HG03139 (cell line): ENCODE measurements around the gene ZCCHC8.
"Not testable (repeated sequence)": the region's sequence is repeated elsewhere in the genome, so short reads cannot be mapped to it uniquely, and the experiment has no call there.

Experiments used
- ATAC-seq: cut with Tn5 transposase; IDR thresholded peaks from one replicate; pipeline ENCODE4 v1.9.1; 2021; ENCODE audit not compliant: unreplicated experiment

ZCCHC8 gene

GRCh38 chr12:122513028-122513427, 12.3 kb upstream of the ZCCHC8 start:
- not testable (repeated sequence) for ATAC-seq

DNA sequence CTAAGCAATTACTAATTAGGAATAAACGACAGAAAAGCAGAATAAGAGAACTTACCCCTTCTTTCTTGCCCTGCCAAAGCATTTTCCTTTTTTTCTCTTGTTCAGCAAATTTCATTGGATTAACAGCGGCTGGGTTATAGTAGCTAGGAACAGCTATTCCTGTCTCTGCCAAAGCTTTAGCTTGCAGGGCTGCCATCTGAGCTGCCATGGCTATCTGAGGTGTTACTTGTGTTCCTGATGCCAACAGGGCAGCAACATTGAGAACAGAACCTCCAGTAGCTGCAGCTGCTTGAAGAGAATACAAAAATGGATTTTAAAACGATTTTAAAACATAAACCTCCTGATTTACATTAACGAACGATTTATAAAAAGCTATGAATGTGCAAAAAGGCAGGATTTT, 7.4 kb upstream of the ZCCHC8 start:
- no peak for ATAC-seq

DNA sequence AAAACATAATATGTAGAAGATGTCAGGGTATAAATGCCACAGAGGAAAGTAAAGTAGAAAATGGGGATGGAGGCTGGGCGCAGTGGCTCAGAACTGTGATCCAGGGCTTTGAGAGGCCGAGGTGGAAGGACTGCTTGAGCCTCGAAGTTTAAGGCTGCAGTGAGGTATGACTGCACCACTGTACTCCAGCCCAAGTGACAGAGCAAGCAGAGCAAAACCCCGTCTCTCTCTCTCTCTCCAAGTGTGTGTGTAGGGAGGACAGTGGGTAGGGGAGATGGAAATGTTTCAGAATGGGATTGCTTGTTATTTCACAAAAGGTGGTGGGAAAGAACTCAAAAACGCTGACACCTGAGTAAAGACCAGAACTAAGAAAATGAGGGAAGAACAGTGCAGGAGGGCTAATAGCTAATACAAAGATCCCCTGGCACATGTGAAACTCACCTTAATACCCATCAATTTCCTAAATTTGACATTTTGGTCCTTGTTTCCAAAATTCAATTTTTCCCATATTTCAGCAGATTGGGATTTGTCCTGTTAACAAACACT, 5.7 kb upstream of the ZCCHC8 start:
- no peak for ATAC-seq

GRCh38 chr12:122505419-122506051, 4.8 kb upstream of the ZCCHC8 start:
- ATAC-seq: no peak

DNA sequence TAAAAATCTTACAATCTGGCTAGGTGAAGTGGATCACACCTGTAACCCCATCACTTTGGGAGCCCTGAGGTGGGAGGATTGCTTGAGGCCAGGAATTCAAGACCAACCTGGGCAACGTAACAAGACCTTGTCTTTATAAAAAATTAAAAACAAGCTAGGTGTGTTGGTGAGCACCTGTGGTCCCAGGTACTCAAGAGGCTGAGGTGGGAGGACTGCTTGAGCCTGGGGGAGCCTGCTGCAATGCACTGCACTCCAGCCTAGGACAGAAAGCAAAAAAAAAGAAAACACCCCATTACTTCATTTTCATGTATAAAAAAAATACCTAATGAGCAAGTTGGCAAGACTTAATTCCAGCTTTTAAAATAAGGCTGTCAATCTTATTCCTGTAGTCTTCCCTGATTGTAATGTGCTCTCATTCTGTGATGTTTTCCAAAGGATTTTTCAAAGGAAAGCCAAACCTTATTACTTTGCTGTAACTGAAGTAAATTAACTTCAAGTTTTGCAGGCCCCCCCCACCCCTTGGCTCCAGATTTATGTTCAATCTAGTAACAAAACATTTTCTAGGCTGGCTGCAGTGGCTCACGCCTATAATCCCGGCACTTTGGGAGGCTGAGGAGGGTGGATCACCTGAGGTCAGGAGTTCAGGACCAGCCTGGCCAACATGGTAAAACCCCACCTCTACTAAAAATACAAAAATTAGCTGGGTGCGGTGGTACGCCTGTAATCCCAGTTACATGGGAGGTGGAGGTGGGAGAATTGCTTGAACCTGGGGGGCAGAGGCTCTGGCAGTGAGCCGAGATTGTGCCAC, 3.3 kb upstream of the ZCCHC8 start:
- no peak for ATAC-seq

DNA sequence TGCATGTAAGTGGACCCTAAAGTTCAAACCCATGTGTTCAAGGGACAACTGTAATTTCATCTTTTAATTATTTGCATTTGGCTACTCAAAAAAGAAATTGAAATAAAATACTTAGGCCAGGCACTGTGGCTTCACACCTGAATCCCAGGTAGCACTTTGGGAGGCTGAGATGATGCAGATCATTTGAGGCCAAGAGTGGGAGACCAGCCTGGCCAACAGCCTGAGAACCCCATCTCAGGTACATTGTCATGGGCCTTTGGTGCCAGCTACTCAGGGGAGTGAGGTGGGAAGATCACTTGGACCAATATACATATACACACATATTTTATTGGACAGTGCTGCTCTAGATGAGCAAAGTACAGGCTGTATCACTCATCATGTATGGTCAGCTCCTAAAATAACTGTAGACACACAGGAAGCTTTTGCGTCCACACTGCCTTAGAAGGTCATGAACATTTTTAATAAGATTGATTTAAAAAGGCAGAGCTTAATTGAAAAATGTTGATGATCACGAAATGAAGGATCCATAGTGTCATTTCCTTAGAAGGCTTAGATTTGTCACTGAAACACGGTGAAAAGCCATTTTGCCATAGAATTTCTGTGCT, 2.5 kb upstream of the ZCCHC8 start:
- no peak for ATAC-seq

DNA sequence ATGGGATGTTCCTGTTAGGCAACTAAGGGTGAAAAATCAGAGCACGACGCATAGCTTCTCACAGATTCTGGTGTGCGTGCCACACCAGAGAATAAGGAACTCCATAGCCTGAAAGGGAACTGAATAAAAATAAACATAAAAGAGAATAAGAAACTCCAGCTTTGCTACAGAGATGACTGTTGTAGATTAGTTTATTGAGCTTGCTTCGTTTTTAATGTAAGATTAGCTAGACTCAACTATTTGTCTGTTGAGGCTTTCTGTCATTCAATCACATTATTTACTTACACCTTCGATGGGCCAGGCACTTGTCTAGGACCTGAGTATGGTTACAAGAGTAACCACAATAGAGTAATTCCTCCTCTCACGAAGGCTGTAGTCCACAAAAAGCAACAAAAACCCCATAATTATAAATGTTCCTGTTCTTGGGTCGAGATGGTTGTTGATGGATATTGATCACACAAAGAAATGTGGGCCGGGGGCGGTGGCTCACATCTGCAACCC, 807 bp upstream of the ZCCHC8 start:
- ATAC-seq: no peak

DNA sequence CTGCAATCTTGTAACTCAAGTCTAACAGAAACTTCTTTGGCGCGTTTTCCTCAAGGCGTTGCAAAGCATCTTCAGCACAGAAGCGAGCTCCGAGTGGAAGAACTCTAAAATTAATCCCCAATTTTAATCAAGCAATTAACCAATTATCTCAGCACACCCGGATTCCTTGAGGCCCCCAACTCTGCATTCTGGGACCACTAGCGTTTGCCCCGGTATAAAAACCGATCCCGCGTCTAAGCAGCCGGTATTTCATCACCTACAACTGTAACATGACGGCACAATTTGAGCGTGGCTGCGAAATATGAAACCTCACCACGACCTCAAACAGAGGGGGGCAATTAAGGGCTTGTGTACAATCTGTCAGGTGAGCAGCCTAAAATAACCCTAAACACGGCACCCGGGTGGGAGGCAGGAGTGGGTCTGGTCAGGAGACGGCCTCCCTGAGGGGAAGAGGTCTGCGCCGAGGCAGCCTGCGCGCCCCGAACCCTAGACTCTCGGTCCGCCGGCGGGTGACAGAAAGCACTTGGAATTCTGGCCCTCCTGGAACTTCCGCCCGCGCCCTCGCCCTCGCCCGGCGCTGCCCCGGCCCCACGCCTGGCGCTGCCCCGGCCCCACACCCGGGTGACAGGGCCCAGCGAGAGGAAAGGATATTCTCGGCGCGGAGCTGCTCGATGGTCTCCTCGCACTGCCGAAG, 594 bp downstream of the ZCCHC8 start:
- peak; percentile 6 for ATAC-seq

DNA sequence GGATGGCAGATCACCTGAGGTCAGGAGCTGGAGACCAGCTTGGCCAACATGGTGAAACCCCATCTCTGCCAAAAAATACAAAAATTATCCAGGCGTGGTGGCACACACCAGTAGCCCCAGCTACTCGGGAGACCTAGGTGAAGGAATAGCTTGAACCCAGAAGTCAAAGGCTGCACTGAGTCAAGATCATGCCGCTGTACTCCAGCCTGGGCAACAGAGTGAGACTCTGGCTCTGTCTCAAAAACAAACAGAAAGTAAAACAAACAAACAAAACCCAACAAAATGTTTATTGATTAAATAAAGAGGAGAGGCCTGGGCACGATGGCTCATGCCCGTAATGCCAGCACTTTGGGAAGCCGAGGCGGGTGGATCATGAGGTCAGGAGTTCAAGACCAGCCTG, 5.5 kb downstream of the ZCCHC8 start:
- no peak for ATAC-seq

GRCh38 chr12:122493222-122493621, 7.5 kb downstream of the ZCCHC8 start:
- ATAC-seq: not testable (repeated sequence)

DNA sequence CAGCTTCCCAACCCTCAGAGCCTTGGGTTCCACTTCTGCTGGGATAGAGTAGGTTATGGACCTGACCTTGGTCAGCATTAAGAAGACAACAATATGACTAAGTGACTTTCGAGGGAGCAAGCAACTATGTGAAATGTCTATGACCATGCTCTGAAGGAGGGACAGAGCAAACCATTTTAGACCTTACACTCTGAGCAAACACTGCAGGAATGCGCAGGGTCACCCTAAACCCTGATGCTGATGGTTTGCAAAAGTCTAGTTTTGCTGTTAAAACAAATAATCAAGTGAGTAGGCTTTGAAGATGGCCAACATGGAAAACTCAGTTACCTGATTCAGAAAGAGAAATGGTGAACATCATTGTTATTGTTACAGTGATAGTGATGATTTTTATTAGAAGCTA, 8.7 kb downstream of the ZCCHC8 start:
- no peak for ATAC-seq

GRCh38 chr12:122489038-122489437, 11.7 kb downstream of the ZCCHC8 start:
- no peak for ATAC-seq

DNA sequence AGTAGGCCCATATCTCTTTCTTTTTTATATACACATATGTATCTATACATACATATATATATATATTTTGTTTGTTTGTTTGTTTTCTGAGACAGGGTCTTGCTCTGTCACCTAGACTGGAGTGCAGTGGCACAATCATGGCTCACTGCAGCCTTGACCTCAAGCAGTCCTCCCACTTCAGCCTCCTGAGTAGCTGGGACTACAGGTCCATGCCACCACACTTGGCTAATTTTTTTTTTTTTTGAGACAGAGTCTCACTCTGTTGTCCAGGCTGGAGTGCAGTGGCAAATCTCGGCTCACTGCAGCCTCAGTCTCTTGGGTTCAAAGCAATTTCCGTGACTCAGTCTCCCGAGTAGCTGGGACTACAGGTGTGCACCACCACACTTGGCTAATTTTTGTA, 12.9 kb downstream of the ZCCHC8 start:
- ATAC-seq: not testable (repeated sequence)

DNA sequence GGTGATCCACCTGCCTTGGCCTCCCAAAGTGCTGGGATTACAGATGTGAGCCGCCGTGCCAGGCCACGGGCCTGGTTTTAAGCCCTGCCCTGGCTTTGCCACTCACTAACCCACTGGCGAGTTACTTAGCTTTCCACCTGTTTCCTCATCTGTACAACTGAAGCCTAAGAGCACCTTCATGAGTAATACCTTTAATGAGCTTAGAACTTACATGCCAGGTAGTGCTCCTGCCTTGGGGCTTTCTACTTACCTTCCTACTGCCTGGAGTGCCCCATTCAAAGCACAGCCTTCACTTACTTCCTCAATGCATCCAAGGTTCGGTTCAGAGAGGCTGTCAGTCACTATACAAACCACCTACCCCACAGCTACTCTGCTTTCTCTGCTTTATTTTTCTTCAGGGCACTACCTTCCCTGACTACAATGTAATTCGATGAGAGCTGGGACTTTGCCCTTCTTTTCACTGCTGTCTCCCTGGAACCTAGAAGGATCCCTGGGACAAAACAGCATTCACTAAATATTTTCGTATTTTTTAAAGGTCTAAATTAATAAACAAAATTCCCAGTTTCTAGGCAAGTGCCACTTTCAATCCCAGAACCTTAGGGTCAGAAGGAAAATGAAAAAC, 13.8 kb downstream of the ZCCHC8 start:
- no peak for ATAC-seq

DNA sequence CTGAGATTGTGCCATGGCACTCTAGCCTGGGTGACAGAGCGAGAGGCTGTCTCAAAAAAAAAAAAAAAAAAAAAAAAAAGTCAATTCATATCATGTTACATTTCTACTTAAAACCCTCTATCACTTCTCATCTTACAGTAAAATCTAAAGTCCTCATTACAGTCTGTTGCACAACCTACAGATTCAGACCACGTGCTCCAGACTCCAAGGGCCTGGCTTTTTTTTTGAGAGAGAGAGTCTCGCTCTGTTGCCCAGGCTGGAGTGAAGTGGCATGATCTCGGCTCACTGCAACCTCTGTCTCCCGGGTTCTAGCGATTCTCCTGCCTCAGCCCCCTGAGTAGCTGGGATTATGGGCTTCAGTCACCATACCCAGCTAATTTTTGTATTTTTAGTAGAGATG, 14.4 kb downstream of the ZCCHC8 start:
- ATAC-seq: not testable (repeated sequence)

GRCh38 chr12:122484385-122484784, 16.3 kb downstream of the ZCCHC8 start:
- ATAC-seq: not testable (repeated sequence)

DNA sequence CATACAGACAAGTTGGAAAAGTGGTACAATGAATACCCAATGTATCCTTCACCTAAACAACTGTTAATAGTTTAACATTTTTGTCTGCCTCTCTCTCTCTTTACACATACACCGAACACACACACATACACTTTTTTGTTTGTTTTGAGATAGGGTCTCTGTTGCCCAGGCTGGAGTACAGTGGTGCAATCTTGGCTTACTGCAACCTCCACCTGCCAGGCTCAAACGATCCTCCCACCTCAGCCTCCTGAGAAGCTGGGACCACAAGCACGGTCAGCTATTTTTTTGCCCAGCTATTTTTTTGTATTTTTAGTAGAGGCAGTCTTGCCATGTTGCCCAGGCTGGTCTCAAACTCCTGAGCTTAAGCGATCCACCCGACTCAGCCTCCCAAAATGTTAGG, 16.8 kb downstream of the ZCCHC8 start:
- no peak for ATAC-seq

DNA sequence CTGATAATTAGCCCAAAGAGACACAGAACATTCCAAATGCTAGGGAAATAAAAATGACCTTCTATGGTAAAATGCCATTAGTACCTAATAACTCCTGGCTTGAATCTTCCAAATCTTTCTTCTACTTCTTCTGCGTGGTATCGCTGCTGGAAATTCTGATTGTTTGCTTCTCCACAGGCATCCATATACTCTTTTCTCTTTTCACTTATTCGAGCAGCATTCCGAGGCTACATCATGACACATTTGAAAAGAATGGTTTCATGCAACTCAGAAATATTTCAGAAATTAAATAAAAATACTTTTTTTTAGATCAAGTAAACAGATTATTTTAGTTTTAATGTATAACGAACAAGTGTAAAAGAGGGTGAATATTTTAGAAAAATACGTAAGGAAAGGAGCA, 18.9 kb downstream of the ZCCHC8 start:
- ATAC-seq: no peak

DNA sequence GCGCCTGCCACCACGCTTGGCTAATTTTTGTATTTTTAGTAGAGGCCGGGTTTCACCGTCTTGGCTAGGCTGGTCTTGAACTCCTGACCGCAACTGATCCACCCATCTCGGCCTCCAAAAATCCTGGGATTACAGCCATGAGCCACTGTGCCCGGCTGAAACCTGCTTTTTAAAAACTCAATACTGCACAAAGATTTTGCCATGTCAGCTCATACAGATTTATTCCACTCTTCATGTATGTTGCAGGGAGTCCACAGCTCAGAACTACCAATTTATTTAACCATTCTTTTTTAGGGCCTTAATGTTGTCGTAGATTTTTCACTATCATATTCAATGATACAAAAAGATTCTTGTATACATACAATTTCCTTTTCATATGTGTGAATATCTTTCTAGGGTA, 20.0 kb downstream of the ZCCHC8 start:
- no peak for ATAC-seq

DNA sequence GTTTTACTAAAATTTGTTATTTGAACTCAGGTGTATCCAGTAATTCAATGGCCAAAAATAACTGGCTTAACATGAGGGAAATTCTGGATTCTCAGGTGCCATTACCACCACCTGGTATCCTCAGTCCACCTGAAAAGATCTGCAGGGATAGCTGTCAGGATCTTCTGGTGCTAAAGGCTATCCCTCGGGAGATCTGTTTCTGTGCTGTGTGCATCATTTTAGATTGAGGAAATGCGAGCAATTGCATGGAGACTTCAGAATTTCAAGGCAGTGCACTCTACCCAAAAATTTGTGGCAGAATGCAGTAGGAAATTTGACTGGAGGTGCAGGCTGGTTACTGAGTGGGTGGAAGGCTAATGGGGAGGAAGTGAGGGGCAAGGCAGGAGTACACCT, 26.4 kb downstream of the ZCCHC8 start:
- no peak for ATAC-seq
